Astrocyte of the hippocampus (primary cell): ENCODE data around the gene ATG13.
A peak's percentile ranks its signal among the peaks of the same experiment; 100 is the strongest.
"Not testable (repeated sequence)": the region's sequence is repeated elsewhere in the genome, so short reads cannot be mapped to it uniquely, and the experiment has no call there.

Experiments used
- DNase-seq: peaks from one replicate; pipeline ENCODE4 v3.0.0; 2011; ENCODE audit warnings: low read depth, low spot score

Gene ATG13

GRCh38 chr11:46695345-46696211 is 78.2 kb downstream of the ATG13 start:
- no peak for DNase-seq

- DNase-seq: no peak
These were observed 78.8 kb downstream of the ATG13 start for GRCh38 chr11:46696212-46696558.

- peak; percentile 50 for DNase-seq
These were observed 80.0 kb downstream of the ATG13 start for GRCh38 chr11:46697303-46697702.

GRCh38 chr11:46697723-46698122 is 80.4 kb downstream of the ATG13 start:
- no peak for DNase-seq

GRCh38 chr11:46698597-46698996 is 81.2 kb downstream of the ATG13 start:
- DNase-seq: no peak

- peak; percentile 99 for DNase-seq
These were observed 83.1 kb downstream of the ATG13 start, which contains the start of the genes ARHGAP1 and ZNF408 for GRCh38 chr11:46700241-46701077. ARHGAP1 (minus strand) TSS chr11:46700619; CDS start chr11:46696107, 4,512 bp downstream. ZNF408 (plus strand) TSS chr11:46701031; CDS start chr11:46701048, 17 bp downstream.

GRCh38 chr11:46701078-46701654 is 83.8 kb downstream of the ATG13 start:
- no peak for DNase-seq

GRCh38 chr11:46705070-46705688 is 87.8 kb downstream of the ATG13 start:
- DNase-seq: no peak

- no peak for DNase-seq
These were observed 89.5 kb downstream of the ATG13 start for GRCh38 chr11:46706886-46707285.

- DNase-seq: not testable (repeated sequence)
These were observed 92.0 kb downstream of the ATG13 start for GRCh38 chr11:46709351-46709750.

GRCh38 chr11:46710821-46711269 is 93.5 kb downstream of the ATG13 start:
- peak; percentile 94 for DNase-seq

- DNase-seq: no peak
These were observed 94.0 kb downstream of the ATG13 start for GRCh38 chr11:46711303-46711702.

- no peak for DNase-seq
These were observed 95.7 kb downstream of the ATG13 start for GRCh38 chr11:46712874-46713576.

GRCh38 chr11:46717825-46718154 is 100.4 kb downstream of the ATG13 start:
- not testable (repeated sequence) for DNase-seq

- no peak for DNase-seq
These were observed 101.0 kb downstream of the ATG13 start for GRCh38 chr11:46718155-46719019.

- no peak for DNase-seq
These were observed 101.7 kb downstream of the ATG13 start, which contains the start of gene F2 for GRCh38 chr11:46719048-46719542. F2 (plus strand) TSS chr11:46719213; CDS start chr11:46719236, 23 bp downstream.

GRCh38 chr11:46719543-46720218 is 102.3 kb downstream of the ATG13 start:
- no peak for DNase-seq

- no peak for DNase-seq
These were observed 103.9 kb downstream of the ATG13 start for GRCh38 chr11:46721286-46721685.
